SU-DHL-6 (cell line): Measurements from ENCODE around the gene PDE8B.

Source experiments
- H2AFZ ChIP-seq: fragments of 200-600 bp; sonication (generic); 2 replicates; pipeline ENCODE4 v1.6.1; 2014; ENCODE audit warnings: low read depth, mild to moderate bottlenecking, moderate library complexity, mixed read lengths, antibody characterized with exemption, low read length; ENCODE audit not compliant: severe bottlenecking
- H3F3A ChIP-seq: fragments of 200-600 bp; shearing (Covaris generic); 2 replicates; pipeline ENCODE4 v1.6.0; 2016; ENCODE audit warnings: antibody characterized with exemption, mild to moderate bottlenecking; ENCODE audit not compliant: insufficient read depth
- H3K27ac ChIP-seq: fragments of 200-600 bp; sonication (generic); 2 replicates; pipeline ENCODE4 v1.5.1; 2016; ENCODE audit warnings: low read depth, mild to moderate bottlenecking, low read length, moderate library complexity, mixed read lengths
- H3K27me3 ChIP-seq: fragments of 200-600 bp; sonication (generic), shearing (Covaris generic); 2 replicates; pipeline ENCODE4 v1.6.0; 2014; ENCODE audit warnings: mild to moderate bottlenecking, low read length
- H3K36me3 ChIP-seq: fragments of 200-600 bp; sonication (generic); 2 replicates; pipeline ENCODE4 v1.6.1; 2014; ENCODE audit warnings: mild to moderate bottlenecking, low read length, mixed read lengths
- H3K4me2 ChIP-seq: fragments of 300-600, 200-600 bp; shearing (Covaris generic), sonication (generic); 2 replicates; pipeline ENCODE4 v1.6.0; 2014; ENCODE audit warnings: low read length, low read depth, mild to moderate bottlenecking; ENCODE audit not compliant: poor library complexity, severe bottlenecking
- H3K4me3 ChIP-seq: fragments of 200-600 bp; sonication (generic); 2 replicates; pipeline ENCODE4 v1.5.1; 2014; ENCODE audit warnings: antibody characterized with exemption, low read length, mild to moderate bottlenecking, mixed read lengths; ENCODE audit not compliant: insufficient read depth, poor library complexity, severe bottlenecking
- H3K79me2 ChIP-seq: fragments of 200-600 bp; sonication (generic); 2 replicates; pipeline ENCODE4 v1.6.1; 2014; ENCODE audit warnings: mild to moderate bottlenecking, low read length, moderate library complexity; ENCODE audit not compliant: insufficient read depth
- H3K9ac ChIP-seq: fragments of 200-600 bp; sonication (generic); 2 replicates; pipeline ENCODE4 v1.7.0; 2014; ENCODE audit warnings: mild to moderate bottlenecking, low read length
- H3K9me2 ChIP-seq: fragments of 200-600 bp; sonication (generic); replicated peaks from 2 replicates; pipeline ENCODE4 v1.6.1; 2014; ENCODE audit warnings: low read length; ENCODE audit not compliant: insufficient read depth
- H3K9me3 ChIP-seq: fragments of 200-600 bp; sonication (generic); 2 replicates; pipeline ENCODE4 v1.6.1; 2014; ENCODE audit warnings: low read length, mixed read lengths; ENCODE audit not compliant: insufficient read depth
- H4K20me1 ChIP-seq: fragments of 200-600 bp; sonication (generic); 2 replicates; pipeline ENCODE4 v1.6.1; 2014; ENCODE audit warnings: low read depth, mild to moderate bottlenecking, antibody characterized with exemption, low read length, moderate library complexity, mixed read lengths
- CTCF ChIP-seq: fragments of 200-600 bp; sonication (generic); IDR thresholded peaks from one replicate; pipeline ENCODE4 v1.5.1; 2017; ENCODE audit warnings: antibody characterized with exemption, mild to moderate bottlenecking, low read length, moderate library complexity; ENCODE audit not compliant: insufficient read depth, poor library complexity, severe bottlenecking
- EZH2phosphoT487 ChIP-seq: fragments of 200-600 bp; sonication (generic), shearing (Covaris generic); conservative IDR thresholded peaks from 2 replicates; pipeline ENCODE4 v1.6.1; 2018; ENCODE audit warnings: mild to moderate bottlenecking, antibody characterized with exemption, low read length, moderate library complexity, mixed read lengths

PDE8B gene

GRCh38 chr5:77239126-77239741 lies 28.8 kb downstream of the PDE8B start:
- H3K9me2 ChIP-seq = no peaks in the 10 kb centered on the region
- H3K4me2 ChIP-seq = no peak overlapping the region
- TF ChIP-seq CTCF (no peak), EZH2phosphoT487 (no peak)
- H2AFZ ChIP-seq = no peak overlapping the region
- no peaks in the 10 kb centered on the region for H3K27me3 ChIP-seq
- no peak overlapping the region for H3K9ac ChIP-seq
- no peaks in the 10 kb centered on the region for H3K36me3 ChIP-seq
- H3K79me2 ChIP-seq = no peaks in the 10 kb centered on the region
- no peaks in the 10 kb centered on the region for H4K20me1 ChIP-seq
- H3K9me3 ChIP-seq = no peaks in the 10 kb centered on the region
- no peaks in the 10 kb centered on the region for H3F3A ChIP-seq
- H3K4me3 ChIP-seq = no peak overlapping the region
- H3K27ac ChIP-seq = no peak overlapping the region

- H2AFZ ChIP-seq = no peak overlapping the region
- H3K27me3 ChIP-seq = no peaks in the 10 kb centered on the region
- no peak overlapping the region for H3K9ac ChIP-seq
- H3K9me2 ChIP-seq = no peaks in the 10 kb centered on the region
- no peaks in the 10 kb centered on the region for H4K20me1 ChIP-seq
- TF ChIP-seq CTCF = no peak
- TF ChIP-seq EZH2phosphoT487 = no peak
- no peak overlapping the region for H3K4me3 ChIP-seq
- no peaks in the 10 kb centered on the region for H3K9me3 ChIP-seq
- no peaks in the 10 kb centered on the region for H3K36me3 ChIP-seq
- H3K79me2 ChIP-seq = no peaks in the 10 kb centered on the region
- H3K4me2 ChIP-seq = no peak overlapping the region
- H3F3A ChIP-seq = no peaks in the 10 kb centered on the region
- H3K27ac ChIP-seq = no peak overlapping the region
These were observed 31.0 kb downstream of the PDE8B start for GRCh38 chr5:77241444-77241843.

GRCh38 chr5:77249475-77249874 lies 39.0 kb downstream of the PDE8B start:
- H2AFZ ChIP-seq = no peak overlapping the region
- no peak overlapping the region for H3K27ac ChIP-seq
- no peaks in the 10 kb centered on the region for H3K27me3 ChIP-seq
- H3K4me2 ChIP-seq = no peak overlapping the region
- no peaks in the 10 kb centered on the region for H3K79me2 ChIP-seq
- H3K9me2 ChIP-seq = no peaks in the 10 kb centered on the region
- no peaks in the 10 kb centered on the region for H3K36me3 ChIP-seq
- H3F3A ChIP-seq = no peaks in the 10 kb centered on the region
- H3K9ac ChIP-seq = no peak overlapping the region
- TF ChIP-seq CTCF (no peak), EZH2phosphoT487 (no peak)
- no peak overlapping the region for H3K4me3 ChIP-seq
- no peaks in the 10 kb centered on the region for H4K20me1 ChIP-seq
- H3K9me3 ChIP-seq = no peaks in the 10 kb centered on the region

GRCh38 chr5:77250021-77250420 lies 39.5 kb downstream of the PDE8B start:
- H3K79me2 ChIP-seq = no peaks in the 10 kb centered on the region
- no peak overlapping the region for H2AFZ ChIP-seq
- H3K9ac ChIP-seq = no peak overlapping the region
- no peaks in the 10 kb centered on the region for H3K36me3 ChIP-seq
- TF ChIP-seq CTCF (no peak), EZH2phosphoT487 (no peak)
- no peaks in the 10 kb centered on the region for H3F3A ChIP-seq
- H4K20me1 ChIP-seq = no peaks in the 10 kb centered on the region
- no peaks in the 10 kb centered on the region for H3K9me2 ChIP-seq
- H3K27me3 ChIP-seq = no peaks in the 10 kb centered on the region
- H3K4me3 ChIP-seq = no peak overlapping the region
- H3K27ac ChIP-seq = no peak overlapping the region
- H3K9me3 ChIP-seq = no peaks in the 10 kb centered on the region
- H3K4me2 ChIP-seq = no peak overlapping the region
